GM19351 (cell line): ENCODE results near the gene USP49.
"Not testable (repeated sequence)": the region's sequence is repeated elsewhere in the genome, so short reads cannot be mapped to it uniquely, and the experiment has no call there.

ENCODE experiments used
- ATAC-seq: cut with Tn5 transposase; IDR thresholded peaks from one replicate; pipeline ENCODE4 v1.9.1; 2021; ENCODE audit warnings: mild to moderate bottlenecking, moderate library complexity; ENCODE audit not compliant: unreplicated experiment

Gene USP49

GRCh38 chr6:41783106-41783780, 111.9 kb downstream of the USP49 start:
- ATAC-seq = no peak

- ATAC-seq = no peak
Observed at GRCh38 chr6:41781366-41781730, 113.8 kb downstream of the USP49 start.

- ATAC-seq = no peak
Observed at GRCh38 chr6:41780551-41781365, 114.4 kb downstream of the USP49 start, which contains the start of gene PRICKLE4. TSS of gene PRICKLE4 (plus strand) at chr6:41780782. CDS start at chr6:41783474, 2,692 bp downstream.

- ATAC-seq = peak; percentile 93
Observed at GRCh38 chr6:41779788-41780550, 115.2 kb downstream of the USP49 start, which contains the start of gene FRS3. TSS of gene FRS3 (minus strand) at chr6:41779900. CDS start at chr6:41776987, 2,913 bp downstream.

- ATAC-seq = no peak
Observed at GRCh38 chr6:41779336-41779735, 115.8 kb downstream of the USP49 start.

- no peak for ATAC-seq
Observed at GRCh38 chr6:41778895-41779294, 116.3 kb downstream of the USP49 start.

GRCh38 chr6:41777551-41778285, 117.5 kb downstream of the USP49 start:
- no peak for ATAC-seq

GRCh38 chr6:41775293-41775882, 119.8 kb downstream of the USP49 start:
- no peak for ATAC-seq

- ATAC-seq = no peak
Observed at GRCh38 chr6:41774841-41775240, 120.3 kb downstream of the USP49 start.

GRCh38 chr6:41771058-41771983, 123.9 kb downstream of the USP49 start:
- no peak for ATAC-seq

GRCh38 chr6:41770381-41771057, 124.7 kb downstream of the USP49 start:
- no peak for ATAC-seq

GRCh38 chr6:41769376-41769775, 125.8 kb downstream of the USP49 start:
- ATAC-seq = no peak

GRCh38 chr6:41768545-41769308, 126.4 kb downstream of the USP49 start:
- ATAC-seq = no peak

GRCh38 chr6:41767112-41767833, 127.9 kb downstream of the USP49 start:
- no peak for ATAC-seq

GRCh38 chr6:41766043-41766664, 129.0 kb downstream of the USP49 start:
- ATAC-seq = not testable (repeated sequence)

GRCh38 chr6:41763470-41763869, 131.7 kb downstream of the USP49 start:
- ATAC-seq = no peak
